NB4 (cell line): Measurements from ENCODE around the gene U2SURP.

Source experiments
- DNase-seq: peaks from one replicate; pipeline ENCODE4 v3.0.0; 2010; ENCODE audit warnings: low read depth
- H3K4me3 ChIP-seq: one replicate; pipeline ENCODE4 v1.5.1; 2011; ENCODE audit warnings: mild to moderate bottlenecking, low read depth, low read length, moderate library complexity
- CTCF ChIP-seq: IDR thresholded peaks from one replicate; pipeline ENCODE4 v1.5.1; 2012; ENCODE audit warnings: low read depth, low read length
- MAX ChIP-seq: IDR thresholded peaks from 2 replicates; pipeline ENCODE4 v1.6.1; 2011; ENCODE audit warnings: low read depth, low read length
- MYC ChIP-seq: IDR thresholded peaks from 2 replicates; pipeline ENCODE4 v1.6.1; 2011; ENCODE audit warnings: low read depth, low read length
- POLR2A ChIP-seq: IDR thresholded peaks from 2 replicates; pipeline ENCODE4 v1.6.1; 2011; ENCODE audit warnings: mild to moderate bottlenecking; ENCODE audit not compliant: insufficient read length; ENCODE audit errors: extremely low read depth

The U2SURP gene

GRCh38 chr3:142963516-142964448 is 37.6 kb upstream of the U2SURP start, which contains the start of gene PAQR9:
TSS of gene PAQR9 (minus strand) at chr3:142963674. CDS start at chr3:142963336, 338 bp downstream.
- DNase-seq, result peak; percentile 53
- peak within 1 kb of the TSS; percentile 35 for H3K4me3 ChIP-seq

GRCh38 chr3:142965581-142965980 is 35.8 kb upstream of the U2SURP start:
- no peak overlapping the region for H3K4me3 ChIP-seq
- peak; percentile 25 for DNase-seq
- TF ChIP-seq MAX (no peak), MYC (no peak), POLR2A (no peak), CTCF (no peak)

More at GRCh38 chr3:142963516-142964448, 37.6 kb upstream of the U2SURP start, which contains the start of gene PAQR9:
- TF ChIP-seq MAX (no peak), POLR2A (no peak), CTCF (no peak), MYC (no peak)

- TF ChIP-seq MAX (no peak), CTCF (no peak), MYC (no peak), POLR2A (no peak)
- H3K4me3 ChIP-seq, result no peak overlapping the region
- no peak for DNase-seq
Measured at GRCh38 chr3:142966808-142967207, 34.6 kb upstream of the U2SURP start.

- no peak overlapping the region for H3K4me3 ChIP-seq
- DNase-seq, result no peak
- no peak for TF ChIP-seq CTCF
- no peak for TF ChIP-seq MYC
- no peak for TF ChIP-seq MAX
- TF ChIP-seq POLR2A, result no peak
Measured at GRCh38 chr3:142968319-142969025, 32.9 kb upstream of the U2SURP start.

- DNase-seq, result no peak
- H3K4me3 ChIP-seq, result no peak overlapping the region
- no peak for TF ChIP-seq MAX
- TF ChIP-seq CTCF, result no peak
- TF ChIP-seq POLR2A, result no peak
- TF ChIP-seq MYC, result no peak
Measured at GRCh38 chr3:142971431-142971830, 29.9 kb upstream of the U2SURP start.
